C4-2B (cell line): ENCODE results near the gene HYAL1.

ENCODE experiments used
- H3K27ac ChIP-seq: fragments of 450-650 bp; 2 replicates; pipeline ENCODE4 v1.5.1; 2017
- ZFX ChIP-seq: fragments of 450-650 bp; IDR thresholded peaks from 2 replicates; pipeline ENCODE4 v1.6.1; 2017
- TF ChIP-seq, protein P1 (sequence below): fragments of 450-650 bp; conservative IDR thresholded peaks from 2 replicates; pipeline ENCODE4 v1.5.1; 2017; ENCODE audit warnings: mild to moderate bottlenecking

Gene HYAL1

DNA sequence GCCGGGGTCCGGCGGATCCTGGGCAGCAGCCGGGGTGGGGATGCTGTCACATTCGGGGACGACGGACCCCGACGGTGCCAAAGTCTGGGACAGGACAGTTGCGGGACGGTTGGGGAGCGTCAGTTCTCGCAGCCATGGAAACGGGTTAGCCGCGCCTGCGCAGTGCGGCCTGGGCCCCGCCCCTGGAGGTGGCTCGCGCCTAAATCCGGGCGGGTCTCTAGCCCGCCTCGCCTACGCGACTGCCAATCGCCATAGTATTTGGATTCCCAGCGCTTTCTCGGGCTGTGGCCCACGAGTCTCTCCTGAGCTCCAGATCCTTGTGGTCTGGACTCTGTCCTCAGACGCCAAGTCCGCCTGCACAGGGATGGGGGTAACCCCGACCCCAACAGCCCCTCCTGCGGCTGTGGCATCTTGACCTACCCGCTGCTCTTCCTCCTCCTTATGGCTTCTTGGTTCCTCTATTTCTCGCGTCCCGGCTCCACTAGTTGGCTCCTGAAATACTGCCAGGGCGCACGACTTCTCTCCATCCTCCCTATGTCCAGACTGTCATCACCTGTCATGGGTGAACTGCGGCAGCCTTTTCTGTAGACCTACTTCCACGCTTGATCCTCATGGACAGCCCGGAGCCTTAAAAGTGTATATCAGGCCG lies 42.3 kb upstream of the HYAL1 start, which contains the start of gene ZMYND10:
Gene ZMYND10, minus strand, starts transcription at position 147 of the 649 bp plus-strand sequence. CDS start 153 bp downstream, outside the sequence.
- H3K27ac ChIP-seq: peak within 1 kb of the TSS; percentile 60

DNA sequence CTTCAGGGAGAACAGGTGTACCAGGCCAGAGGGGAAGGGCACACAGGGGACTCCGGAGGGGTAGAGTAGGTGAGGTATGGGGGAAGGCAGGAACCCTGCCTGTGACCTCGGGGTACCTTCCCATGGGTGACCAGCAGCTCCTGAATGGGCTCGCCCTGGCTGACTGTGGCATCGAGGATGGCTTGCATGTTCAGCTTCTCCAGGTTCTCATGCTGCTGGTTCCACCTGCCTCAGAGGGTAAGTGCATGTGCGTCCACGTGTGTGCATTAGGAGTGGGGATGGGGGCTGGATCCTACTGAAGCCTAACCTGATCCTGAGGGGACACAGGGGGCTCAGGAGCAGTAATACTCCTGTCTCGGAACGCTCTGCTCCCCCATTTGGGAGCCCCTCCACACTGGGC lies 41.6 kb upstream of the HYAL1 start:
- H3K27ac ChIP-seq: peak overlapping the region; percentile 60
- TF ChIP-seq, protein P1, sequence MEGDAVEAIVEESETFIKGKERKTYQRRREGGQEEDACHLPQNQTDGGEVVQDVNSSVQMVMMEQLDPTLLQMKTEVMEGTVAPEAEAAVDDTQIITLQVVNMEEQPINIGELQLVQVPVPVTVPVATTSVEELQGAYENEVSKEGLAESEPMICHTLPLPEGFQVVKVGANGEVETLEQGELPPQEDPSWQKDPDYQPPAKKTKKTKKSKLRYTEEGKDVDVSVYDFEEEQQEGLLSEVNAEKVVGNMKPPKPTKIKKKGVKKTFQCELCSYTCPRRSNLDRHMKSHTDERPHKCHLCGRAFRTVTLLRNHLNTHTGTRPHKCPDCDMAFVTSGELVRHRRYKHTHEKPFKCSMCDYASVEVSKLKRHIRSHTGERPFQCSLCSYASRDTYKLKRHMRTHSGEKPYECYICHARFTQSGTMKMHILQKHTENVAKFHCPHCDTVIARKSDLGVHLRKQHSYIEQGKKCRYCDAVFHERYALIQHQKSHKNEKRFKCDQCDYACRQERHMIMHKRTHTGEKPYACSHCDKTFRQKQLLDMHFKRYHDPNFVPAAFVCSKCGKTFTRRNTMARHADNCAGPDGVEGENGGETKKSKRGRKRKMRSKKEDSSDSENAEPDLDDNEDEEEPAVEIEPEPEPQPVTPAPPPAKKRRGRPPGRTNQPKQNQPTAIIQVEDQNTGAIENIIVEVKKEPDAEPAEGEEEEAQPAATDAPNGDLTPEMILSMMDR: no peak
- TF ChIP-seq ZFX: no peak

More for the DNA sequence above, 42.3 kb upstream of the HYAL1 start, which contains the start of gene ZMYND10:
- no peak for TF ChIP-seq ZFX
- TF ChIP-seq, protein P1: no peak

DNA sequence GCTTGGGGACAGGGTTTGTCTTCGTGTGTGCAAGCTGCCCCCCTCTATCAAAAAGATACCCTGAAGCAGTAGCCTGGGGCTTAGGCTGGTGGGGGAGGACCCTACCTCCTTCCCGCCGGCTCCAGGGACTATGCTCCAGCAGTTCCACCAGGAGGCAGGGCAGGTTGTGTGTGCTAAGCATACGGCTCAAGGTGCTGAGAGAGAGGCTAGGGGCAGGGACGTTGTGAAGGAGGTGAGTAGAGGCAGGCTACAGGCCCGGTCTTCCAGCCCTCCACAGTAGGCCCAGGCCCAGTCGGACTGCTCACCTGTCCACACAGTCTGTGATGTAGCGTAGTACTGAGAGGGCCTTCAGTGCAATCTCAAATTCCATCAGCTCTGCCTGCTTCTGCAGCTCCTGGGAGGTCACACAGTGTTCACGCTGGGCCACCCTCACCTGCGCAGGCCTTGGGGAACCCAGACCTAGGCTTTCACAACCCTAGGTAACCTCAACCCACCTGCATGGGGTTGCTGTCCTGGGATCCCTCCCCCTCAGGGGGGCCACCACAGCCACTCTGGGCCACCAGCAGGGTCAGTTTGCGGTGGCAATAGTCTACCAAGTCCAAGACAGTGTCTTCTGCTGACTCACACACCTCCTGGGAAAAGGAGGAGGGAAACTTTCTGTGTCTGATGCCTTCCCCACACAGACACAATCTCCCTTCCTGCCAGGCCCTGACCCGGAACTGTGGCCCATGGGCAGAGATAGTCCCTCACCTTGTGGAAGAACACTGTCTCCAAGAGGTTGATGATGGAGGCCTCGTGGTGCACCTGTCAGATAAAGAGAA lies 39.6 kb upstream of the HYAL1 start:
- no peak for TF ChIP-seq ZFX
- TF ChIP-seq, protein P1: no peak
- H3K27ac ChIP-seq: no peak overlapping the region

DNA sequence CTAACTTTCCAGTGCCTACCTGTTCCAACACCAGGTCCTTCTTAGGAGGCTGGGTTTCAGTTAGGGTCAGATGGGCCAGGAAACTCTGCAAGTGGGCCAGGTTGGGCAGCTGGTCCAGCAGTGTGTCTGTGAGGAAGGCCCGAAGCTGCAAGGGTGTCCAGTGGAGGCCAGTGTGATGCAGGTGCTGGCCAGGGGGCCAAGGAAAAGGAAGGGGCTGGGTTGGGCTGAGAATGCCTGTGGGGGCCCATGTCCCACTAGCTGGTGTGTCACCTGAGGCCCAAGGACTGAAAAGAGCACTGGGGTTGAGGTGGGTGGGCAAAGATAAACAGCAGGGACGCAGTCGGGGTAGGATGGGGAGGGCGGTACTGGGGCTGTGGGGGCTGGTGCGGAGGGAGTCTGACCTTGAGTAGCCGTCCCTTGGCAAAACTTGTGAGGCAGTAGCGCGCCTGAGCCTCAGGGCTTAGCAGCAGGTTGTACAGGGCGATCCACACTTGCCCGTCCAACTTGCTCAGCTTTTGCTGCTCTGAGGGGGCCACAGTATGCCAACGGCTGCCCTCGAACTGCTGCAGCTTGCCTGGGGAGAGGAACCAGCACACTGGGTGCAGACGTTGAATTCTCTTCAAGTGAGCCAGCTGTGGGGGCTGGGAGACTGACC lies 38.7 kb upstream of the HYAL1 start:
- H3K27ac ChIP-seq: no peak overlapping the region
- TF ChIP-seq, protein P1: no peak
- TF ChIP-seq ZFX: no peak

DNA sequence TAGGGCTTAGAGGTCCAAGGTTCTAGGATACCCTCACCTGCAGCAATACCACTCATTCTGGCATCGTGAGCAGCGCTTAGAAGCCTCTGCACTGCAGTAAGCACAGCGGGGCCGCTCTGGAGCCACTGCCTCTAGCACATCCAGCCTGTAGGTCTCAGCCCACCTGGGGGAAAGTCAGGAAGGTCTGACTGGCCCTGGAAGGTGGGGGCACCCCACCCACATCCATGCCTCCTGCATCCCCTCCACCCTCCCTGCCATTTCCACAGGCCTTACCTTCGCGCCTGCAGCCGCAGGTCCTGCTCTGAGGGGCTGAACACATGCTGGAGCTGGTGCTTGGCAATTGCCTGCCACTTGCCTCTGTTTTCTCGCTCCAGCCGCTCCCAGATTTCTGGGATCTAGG lies 38.2 kb upstream of the HYAL1 start:
- no peak for TF ChIP-seq ZFX
- TF ChIP-seq, protein P1: no peak
- H3K27ac ChIP-seq: no peak overlapping the region

DNA sequence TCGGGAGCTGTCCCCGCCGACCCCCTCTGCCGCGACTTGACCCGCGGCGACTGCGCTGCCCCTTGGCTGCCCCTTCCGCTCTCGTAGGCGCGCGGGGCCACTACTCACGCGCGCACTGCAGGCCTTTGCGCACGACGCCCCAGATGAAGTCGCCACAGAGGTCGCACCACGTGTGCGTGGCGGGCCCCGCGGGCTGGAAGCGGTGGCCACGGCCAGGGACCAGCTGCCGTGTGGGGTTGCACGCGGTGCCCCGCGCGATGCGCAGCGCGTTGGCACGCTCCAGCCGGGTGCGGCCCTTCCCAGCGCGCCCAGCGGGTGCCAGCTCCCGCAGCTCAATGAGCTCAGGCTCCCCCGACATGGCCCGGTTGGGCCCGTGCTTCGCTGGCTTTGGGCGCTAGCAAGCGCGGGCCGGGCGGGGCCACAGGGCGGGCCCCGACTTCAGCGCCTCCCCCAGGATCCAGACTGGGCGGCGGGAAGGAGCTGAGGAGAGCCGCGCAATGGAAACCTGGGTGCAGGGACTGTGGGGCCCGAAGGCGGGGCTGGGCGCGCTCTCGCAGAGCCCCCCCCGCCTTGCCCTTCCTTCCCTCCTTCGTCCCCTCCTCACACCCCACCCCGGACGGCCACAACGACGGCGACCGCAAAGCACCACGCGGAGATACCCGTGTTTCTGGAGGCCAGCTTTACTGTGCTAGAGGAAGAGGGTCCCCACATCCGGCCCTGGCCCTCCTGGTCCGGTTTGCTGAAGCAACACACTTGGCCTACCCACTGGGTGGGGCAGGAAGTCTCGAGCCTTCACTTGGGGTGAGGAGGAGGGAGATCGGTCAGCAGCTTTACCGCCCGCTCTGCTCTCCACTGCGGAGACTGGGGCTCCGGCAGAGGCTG lies 37.3 kb upstream of the HYAL1 start, which contains the start of gene RASSF1:
Gene RASSF1, minus strand, starts transcription at position 389 of the 882 bp plus-strand sequence. Its CDS starts 31 bp downstream, at position 358.
- TF ChIP-seq, protein P1: no peak
- TF ChIP-seq ZFX: no peak
- no peak within 1 kb of the TSS for H3K27ac ChIP-seq
